ENCODE data around the gene ACSL1. TPM values are rescaled to one million over a fixed set of nuclear protein-coding genes. Genes with fewer than 3 reads are reported as not detected.
"Not testable (repeated sequence)": the region's sequence is repeated elsewhere in the genome, so short reads cannot be mapped to it uniquely, and the experiment has no call there.

Gene ACSL1
- total RNA-seq, 1 donor from 2014 or later, result 60.3 TPM

DNA sequence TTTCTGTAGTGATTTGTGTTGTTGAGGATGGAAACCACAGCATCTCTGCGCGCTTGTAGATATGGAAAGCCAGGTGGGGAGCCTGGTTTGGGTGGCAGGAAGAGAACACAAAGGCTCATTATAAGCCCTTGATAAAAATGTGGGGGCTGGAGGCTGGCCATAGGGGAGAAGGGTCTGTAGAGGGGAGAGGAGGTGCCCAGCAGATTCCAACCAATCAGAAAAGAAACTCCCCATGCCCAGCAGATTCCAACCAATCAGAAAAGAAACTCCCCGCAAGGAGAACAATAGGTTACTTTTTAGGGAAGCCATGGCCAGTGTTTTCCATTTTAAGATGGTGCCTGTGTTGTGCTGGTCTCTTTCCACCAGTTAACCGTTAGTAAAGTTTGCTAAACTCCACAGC lies 82.1 kb downstream of the ACSL1 start:
- no peak overlapping the region for H3K4me3 ChIP-seq (ENCODE audit: low read depth, low read length)
- H3K36me3 ChIP-seq (ENCODE audit: control insufficient read depth, insufficient read depth, low read length), result no peaks in the 10 kb centered on the region
- H3K27me3 ChIP-seq (ENCODE audit: control insufficient read depth, insufficient read depth, low read length), result no peaks in the 10 kb centered on the region
- no peak for FAIRE-seq
- DNase-seq (ENCODE audit: low read depth), result no peak
- TF ChIP-seq, protein P1, sequence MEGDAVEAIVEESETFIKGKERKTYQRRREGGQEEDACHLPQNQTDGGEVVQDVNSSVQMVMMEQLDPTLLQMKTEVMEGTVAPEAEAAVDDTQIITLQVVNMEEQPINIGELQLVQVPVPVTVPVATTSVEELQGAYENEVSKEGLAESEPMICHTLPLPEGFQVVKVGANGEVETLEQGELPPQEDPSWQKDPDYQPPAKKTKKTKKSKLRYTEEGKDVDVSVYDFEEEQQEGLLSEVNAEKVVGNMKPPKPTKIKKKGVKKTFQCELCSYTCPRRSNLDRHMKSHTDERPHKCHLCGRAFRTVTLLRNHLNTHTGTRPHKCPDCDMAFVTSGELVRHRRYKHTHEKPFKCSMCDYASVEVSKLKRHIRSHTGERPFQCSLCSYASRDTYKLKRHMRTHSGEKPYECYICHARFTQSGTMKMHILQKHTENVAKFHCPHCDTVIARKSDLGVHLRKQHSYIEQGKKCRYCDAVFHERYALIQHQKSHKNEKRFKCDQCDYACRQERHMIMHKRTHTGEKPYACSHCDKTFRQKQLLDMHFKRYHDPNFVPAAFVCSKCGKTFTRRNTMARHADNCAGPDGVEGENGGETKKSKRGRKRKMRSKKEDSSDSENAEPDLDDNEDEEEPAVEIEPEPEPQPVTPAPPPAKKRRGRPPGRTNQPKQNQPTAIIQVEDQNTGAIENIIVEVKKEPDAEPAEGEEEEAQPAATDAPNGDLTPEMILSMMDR (IDR thresholded peaks at IDR 0.05; ENCODE audit: insufficient read depth, low read length, severe bottlenecking), result no peak

GRCh38 chr4:184741651-184742050 lies 84.1 kb downstream of the ACSL1 start:
- not testable (repeated sequence) for FAIRE-seq; H3K36me3 ChIP-seq (ENCODE audit: control insufficient read depth, insufficient read depth, low read length); H3K4me3 ChIP-seq (ENCODE audit: low read depth, low read length); H3K27me3 ChIP-seq (ENCODE audit: control insufficient read depth, insufficient read depth, low read length); DNase-seq (ENCODE audit: low read depth)

DNA sequence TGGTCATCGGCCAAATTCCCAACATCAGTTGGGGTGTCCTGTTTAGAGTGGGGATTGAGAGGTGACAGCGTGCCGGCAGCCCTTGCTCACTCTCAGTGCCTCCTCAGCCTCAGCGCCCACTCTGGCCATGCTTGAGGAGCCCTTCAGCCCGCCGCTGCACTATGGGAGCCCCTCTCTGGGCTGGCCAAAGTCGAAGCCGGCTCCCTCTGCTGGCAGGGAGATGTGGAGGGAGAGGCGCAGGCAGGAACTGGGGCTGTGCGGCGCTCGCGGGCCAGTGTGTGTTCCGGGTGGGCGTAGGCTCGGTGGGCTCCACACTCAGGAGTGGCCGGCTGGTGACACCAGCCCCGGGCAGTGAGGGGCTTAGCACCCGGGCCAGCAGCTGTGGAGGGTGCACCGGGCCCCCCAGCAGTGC lies 84.8 kb downstream of the ACSL1 start:
- Histone ChIP-seq H3K36me3 (ENCODE audit: control insufficient read depth, insufficient read depth, low read length) (no peaks in the 10 kb centered on the region), H3K27me3 (ENCODE audit: control insufficient read depth, insufficient read depth, low read length) (no peaks in the 10 kb centered on the region), H3K4me3 (ENCODE audit: low read depth, low read length) (no peak overlapping the region)
- TF ChIP-seq, protein P1 (IDR thresholded peaks at IDR 0.05; ENCODE audit: insufficient read depth, low read length, severe bottlenecking), result no peak
- FAIRE-seq (no peak), DNase-seq (ENCODE audit: low read depth) (no peak)

DNA sequence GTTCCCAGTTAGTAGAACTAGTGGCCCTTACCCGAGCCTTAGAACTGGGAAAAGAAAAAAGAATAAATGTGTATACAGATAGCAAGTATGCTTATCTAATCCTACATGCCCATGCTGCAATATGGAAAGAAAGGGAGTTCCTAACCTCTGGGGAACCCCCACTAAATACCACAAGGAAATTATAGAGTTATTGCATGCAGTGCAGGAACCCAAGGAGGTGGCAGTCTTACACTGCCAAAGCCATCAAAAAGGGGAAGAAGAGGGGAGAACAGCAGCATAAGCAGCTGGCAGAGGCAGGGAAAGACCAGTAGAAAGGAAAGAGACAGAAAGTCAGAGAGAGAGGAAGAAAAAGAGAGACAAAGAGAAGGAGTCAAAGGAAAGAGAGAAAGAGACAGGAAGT lies 86.2 kb downstream of the ACSL1 start:
- H3K27me3 ChIP-seq (ENCODE audit: control insufficient read depth, insufficient read depth, low read length); FAIRE-seq: not testable (repeated sequence)

DNA sequence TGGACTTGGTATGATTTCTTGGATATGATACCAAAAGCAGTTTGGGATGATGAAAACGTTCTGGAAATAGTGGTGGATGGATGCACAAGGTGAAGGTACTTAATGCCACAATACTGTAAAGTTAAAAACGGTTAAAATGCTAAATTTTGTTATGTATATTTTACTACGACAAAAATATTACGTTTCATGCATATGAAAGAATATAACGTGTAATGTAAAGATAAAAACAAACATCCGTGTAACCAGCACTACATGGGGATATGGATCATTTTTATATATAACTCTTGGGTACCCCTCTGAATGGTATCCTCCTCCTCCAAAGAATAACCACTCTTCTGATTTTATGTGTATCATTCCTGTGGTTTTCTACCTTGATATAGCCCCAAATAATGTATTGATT lies 91.0 kb downstream of the ACSL1 start:
- FAIRE-seq (no peak), DNase-seq (ENCODE audit: low read depth) (no peak)
- Histone ChIP-seq H3K27me3 (ENCODE audit: control insufficient read depth, insufficient read depth, low read length) (no peaks in the 10 kb centered on the region), H3K36me3 (ENCODE audit: control insufficient read depth, insufficient read depth, low read length) (no peaks in the 10 kb centered on the region), H3K4me3 (ENCODE audit: low read depth, low read length) (peak overlapping the region; percentile 72)
- TF ChIP-seq, protein P1 (IDR thresholded peaks at IDR 0.05; ENCODE audit: insufficient read depth, low read length, severe bottlenecking), result no peak

More for the DNA sequence above, 86.2 kb downstream of the ACSL1 start:
- not testable (repeated sequence) for H3K36me3 ChIP-seq (ENCODE audit: control insufficient read depth, insufficient read depth, low read length); DNase-seq (ENCODE audit: low read depth); H3K4me3 ChIP-seq (ENCODE audit: low read depth, low read length)

- H3K27me3 ChIP-seq (ENCODE audit: control insufficient read depth, insufficient read depth, low read length), result no peaks in the 10 kb centered on the region
- DNase-seq (ENCODE audit: low read depth) (peak; percentile 92), FAIRE-seq (no peak)
- no peaks in the 10 kb centered on the region for H3K36me3 ChIP-seq (ENCODE audit: control insufficient read depth, insufficient read depth, low read length)
- TF ChIP-seq, protein P1 (IDR thresholded peaks at IDR 0.05; ENCODE audit: insufficient read depth, low read length, severe bottlenecking), result no peak
- H3K4me3 ChIP-seq (ENCODE audit: low read depth, low read length), result peak within 1 kb of the TSS; percentile 72
Measured at GRCh38 chr4:184733654-184734524, 91.9 kb downstream of the ACSL1 start, which contains the start of gene CENPU. TSS of gene CENPU (minus strand) at chr4:184734096. CDS start at chr4:184734062, 34 bp downstream.
